Spleen (tissue), 11 donors: ENCODE data around the gene DOK5. TPM values are rescaled to one million over a fixed set of nuclear protein-coding genes. Genes with fewer than 3 reads are reported as not detected.

Experiments used
- DNase-seq: peaks from one replicate; pipeline ENCODE4 v3.0.0-alpha.2; 2020
- H3K27ac ChIP-seq, 8 donors: fragments of 200-600 bp; sonication (generic) in 7 of 8; 1 replicate in 4 of 8; 2 replicates in 4 of 8; pipeline versions ENCODE4 v1.5.0 to v1.8.0; 2016 to 2021; ENCODE audit warnings: inconsistent platforms in 4 of 8, mild to moderate bottlenecking in 4 of 8, moderate library complexity in 1 of 8
- H3K27me3 ChIP-seq, 7 donors: fragments of 200-600 bp; sonication (generic) in 6 of 7; replicated peaks in 1 of 7; 1 replicate in 4 of 7; 2 replicates in 3 of 7; pipeline versions ENCODE4 v1.5.0 to v1.8.0; 2016 to 2021; ENCODE audit warnings: inconsistent platforms in 3 of 7, mild to moderate bottlenecking in 1 of 7
- H3K36me3 ChIP-seq, 6 donors: fragments of 200-600 bp; sonication (generic) in 5 of 6; 1 replicate in 4 of 6; 2 replicates in 2 of 6; pipeline versions ENCODE4 v1.5.0 to v1.8.0; 2016 to 2021; ENCODE audit warnings: inconsistent platforms in 2 of 6
- H3K4me1 ChIP-seq, 6 donors: fragments of 200-600 bp; sonication (generic) in 5 of 6; 1 replicate in 3 of 6; 2 replicates in 3 of 6; pipeline versions ENCODE4 v1.5.0 to v1.8.0; 2016 to 2021; ENCODE audit warnings: inconsistent platforms in 3 of 6
- H3K4me3 ChIP-seq, 8 donors: fragments of 200-600 bp; sonication (generic) in 7 of 8; 1 replicate in 4 of 8; 2 replicates in 4 of 8; pipeline versions ENCODE4 v1.5.0 to v1.8.0; 2016 to 2021; ENCODE audit warnings: inconsistent platforms in 4 of 8, mild to moderate bottlenecking in 4 of 8, moderate library complexity in 2 of 8
- H3K9me3 ChIP-seq, 8 donors: fragments of 200-600 bp; sonication (generic) in 7 of 8; 1 replicate in 4 of 8; 2 replicates in 4 of 8; pipeline versions ENCODE4 v1.5.0 to v1.8.0; 2016 to 2021; ENCODE audit warnings: inconsistent platforms in 4 of 8
- POLR2A ChIP-seq, 3 donors: fragments of 450-650 bp; IDR thresholded peaks; one replicate each; pipeline ENCODE4 v1.5.1; 2017; ENCODE audit warnings: antibody characterized with exemption in 3 of 3, mild to moderate bottlenecking in 1 of 3
- POLR2AphosphoS5 ChIP-seq, 3 donors: sonication (generic); formaldehyde crosslinking; IDR thresholded peaks; one replicate each; pipeline ENCODE4 v1.5.1; 2017; ENCODE audit warnings: antibody characterized with exemption in 3 of 3
- WGBS, 5 donors: extraction: QIAGEN DNeasy Blood & Tissue Kit in 3 of 5; methylation state at CpG; one replicate each; pipeline versions ENCODE4 v1.1.5 to v1.1.7; 2013 to 2018; 5-methylcytosine and 5-hydroxymethylcytosine counted together
- intact Hi-C: fragments of 100-400 bp; cut with DNase I; formaldehyde crosslinking; loops from one replicate; pipeline ENCODE4 v1.15.0; 2023; ENCODE audit warnings: low total_unique reads
- polyA plus RNA-seq, 3 donors: library from polyadenylated mRNA; stranded (reverse); fragments of 200-250 nt; gene quantifications; one replicate each; pipeline ENCODE4 v1.2.1, GENCODE V29; 2013
- total RNA-seq, 7 donors: library from RNA; depleted of rRNA in 3 of 7; stranded (reverse); fragments of >200 nt in 3 of 7; fragmentation: NEBNext Ultra II Directional in 4 of 7; extraction: Animal tissue kit (Norgen Biotek cat#: 25700) in 4 of 7; gene quantifications; one replicate each; pipeline versions ENCODE4 v1.1.0 to v1.2.1, GENCODE V29; 2016 to 2021
- TF ChIP-seq, protein P1 (sequence below), 11 experiments: fragments of 200-600 bp in 7 of 11; fragments of 450-650 bp in 4 of 11; sonication (generic) in 4 of 11; IDR thresholded peaks in 8 of 11; conservative IDR thresholded peaks in 3 of 11; 1 replicate in 7 of 11; 2 replicates in 4 of 11; pipeline versions ENCODE4 v1.4.0 to v1.8.0; 2016 to 2021; ENCODE audit warnings: antibody characterized with exemption in 11 of 11, inconsistent platforms in 4 of 11, mild to moderate bottlenecking in 1 of 11
- donor health status: healthy with polysubstance abuse.
- donor health status: DM: no; HTN: no; CAD: no; lungs with moderate emphysema.
- donor health status: DM: no; HTN: no; CAD: no.
- donor health status: Bipolar disorder and iron deficiency.
- donor health status: healthy.
- donor health status: DM: no; HTN: no; CAD: no.
- donor health status: DM: yes; HTN: yes; CAD: no.

Gene DOK5
- total and polyA plus RNA-seq, 10 donors = 0.17 to 0.73 (median 0.53) TPM; not detected in 3

DNA sequence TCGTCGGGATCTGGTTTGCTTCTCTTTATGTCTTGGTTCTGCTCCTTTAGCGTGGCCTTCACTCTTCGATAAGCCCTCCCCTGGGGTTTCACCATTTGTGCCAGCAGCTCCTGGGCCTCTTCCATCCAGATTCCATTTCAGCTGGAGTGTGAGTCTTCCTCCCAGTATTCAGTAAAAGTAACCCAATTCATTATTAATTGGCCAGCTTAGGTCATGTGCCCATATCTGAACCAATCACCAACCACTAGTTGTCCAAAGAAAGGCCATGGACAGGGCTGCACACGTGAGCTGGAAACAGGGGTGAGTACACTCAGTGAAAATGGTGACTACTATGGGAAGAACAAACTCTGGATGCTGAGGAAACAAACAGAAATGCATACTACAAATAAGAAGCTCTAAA is 2.8 kb upstream of the DOK5 start:
- intact Hi-C loops = no loop called here
- TF ChIP-seq POLR2AphosphoS5 (IDR thresholded peaks at IDR 0.05) (no peak), POLR2A (IDR thresholded peaks at IDR 0.05) (no peak)
- TF ChIP-seq, protein P1, sequence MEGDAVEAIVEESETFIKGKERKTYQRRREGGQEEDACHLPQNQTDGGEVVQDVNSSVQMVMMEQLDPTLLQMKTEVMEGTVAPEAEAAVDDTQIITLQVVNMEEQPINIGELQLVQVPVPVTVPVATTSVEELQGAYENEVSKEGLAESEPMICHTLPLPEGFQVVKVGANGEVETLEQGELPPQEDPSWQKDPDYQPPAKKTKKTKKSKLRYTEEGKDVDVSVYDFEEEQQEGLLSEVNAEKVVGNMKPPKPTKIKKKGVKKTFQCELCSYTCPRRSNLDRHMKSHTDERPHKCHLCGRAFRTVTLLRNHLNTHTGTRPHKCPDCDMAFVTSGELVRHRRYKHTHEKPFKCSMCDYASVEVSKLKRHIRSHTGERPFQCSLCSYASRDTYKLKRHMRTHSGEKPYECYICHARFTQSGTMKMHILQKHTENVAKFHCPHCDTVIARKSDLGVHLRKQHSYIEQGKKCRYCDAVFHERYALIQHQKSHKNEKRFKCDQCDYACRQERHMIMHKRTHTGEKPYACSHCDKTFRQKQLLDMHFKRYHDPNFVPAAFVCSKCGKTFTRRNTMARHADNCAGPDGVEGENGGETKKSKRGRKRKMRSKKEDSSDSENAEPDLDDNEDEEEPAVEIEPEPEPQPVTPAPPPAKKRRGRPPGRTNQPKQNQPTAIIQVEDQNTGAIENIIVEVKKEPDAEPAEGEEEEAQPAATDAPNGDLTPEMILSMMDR (IDR thresholded peaks at IDR 0.05 in 8 of 11, conservative IDR thresholded peaks at IDR 0.05 in 3 of 11) = no peak
- DNase-seq = no peak
- H3K36me3 ChIP-seq = no peaks in the 10 kb centered on the region
- H3K4me1 ChIP-seq = peaks cover 0 to 18% (median 13%) of the 10 kb centered on the region in 6 donors
- no peak overlapping the region for H3K27ac ChIP-seq
- no peaks in the 10 kb centered on the region for H3K9me3 ChIP-seq
- H3K4me3 ChIP-seq = no peak overlapping the region
- H3K27me3 ChIP-seq = peaks cover 0 to 48% (median 28%) of the 10 kb centered on the region in 7 donors
- WGBS, 5 donors = 87 to 94% (median 91%) methylated on average over 5 of the region's 5 CpGs

DNA sequence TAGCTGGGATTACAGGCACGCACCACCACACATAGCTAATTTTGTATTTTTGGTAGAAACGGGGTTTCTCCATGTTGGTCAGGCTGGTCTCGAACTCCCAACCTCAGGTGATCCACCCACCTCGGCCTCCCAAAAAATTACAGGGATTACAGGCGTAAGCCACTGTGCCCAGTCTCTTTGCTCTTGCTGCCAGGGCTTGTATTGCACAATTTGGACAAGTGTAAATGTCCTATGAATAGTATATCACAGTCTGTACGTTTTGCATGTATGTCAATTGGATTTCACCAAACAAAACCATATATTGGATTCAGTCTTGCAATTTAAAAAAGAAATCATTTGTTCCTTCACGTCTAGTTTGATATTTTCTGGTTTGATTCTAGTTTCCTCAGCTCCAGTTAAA is 2.1 kb upstream of the DOK5 start:
- TF ChIP-seq, protein P1 (IDR thresholded peaks at IDR 0.05 in 8 of 11, conservative IDR thresholded peaks at IDR 0.05 in 3 of 11) = no peak
- TF ChIP-seq POLR2A (IDR thresholded peaks at IDR 0.05) (no peak), POLR2AphosphoS5 (IDR thresholded peaks at IDR 0.05) (no peak)
- Histone ChIP-seq H3K27ac (no peak overlapping the region), H3K27me3 (peaks cover 0 to 55% (median 32%) of the 10 kb centered on the region in 7 donors), H3K9me3 (no peaks in the 10 kb centered on the region), H3K4me3 (no peak overlapping the region), H3K4me1 (peaks cover 0 to 18% (median 13%) of the 10 kb centered on the region in 6 donors), H3K36me3 (no peaks in the 10 kb centered on the region)
- intact Hi-C loops = no loop called here
- WGBS, 5 donors = 85 to 91% (median 91%) methylated on average over 7 of the region's 7 CpGs
- DNase-seq = no peak

DNA sequence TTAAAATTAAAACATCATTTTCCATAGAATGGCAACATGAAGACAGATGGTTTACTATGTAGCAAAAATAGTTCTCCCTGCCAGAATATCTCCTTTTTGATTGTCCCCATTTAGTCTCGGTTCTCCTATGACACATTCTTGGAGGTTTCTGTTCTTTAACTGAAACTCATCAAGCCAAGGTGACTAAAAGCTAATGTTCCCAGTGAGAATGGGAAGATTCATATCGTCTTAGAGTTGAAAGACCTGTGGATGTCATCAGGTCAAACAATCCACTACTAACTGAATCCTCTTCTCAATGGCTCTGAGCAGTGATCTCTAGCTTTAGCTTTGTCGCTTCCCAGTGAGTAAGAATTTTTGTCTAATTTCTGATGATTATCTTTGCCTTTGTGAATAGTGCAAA is 1.3 kb upstream of the DOK5 start:
- Histone ChIP-seq H3K36me3 (no peaks in the 10 kb centered on the region), H3K9me3 (no peaks in the 10 kb centered on the region), H3K27ac (no peak overlapping the region), H3K4me3 (no peak overlapping the region), H3K27me3 (peaks cover 0 to 62% (median 34%) of the 10 kb centered on the region in 7 donors), H3K4me1 (peaks cover 0 to 18% (median 13%) of the 10 kb centered on the region in 6 donors)
- 61 to 72% (median 67%) methylated on average over 3 of the region's 3 CpGs for WGBS, 5 donors
- TF ChIP-seq, protein P1 (IDR thresholded peaks at IDR 0.05 in 8 of 11, conservative IDR thresholded peaks at IDR 0.05 in 3 of 11) = no peak
- no peak for TF ChIP-seq POLR2A (IDR thresholded peaks at IDR 0.05)
- no peak for DNase-seq
- intact Hi-C loops = no loop called here

DNA sequence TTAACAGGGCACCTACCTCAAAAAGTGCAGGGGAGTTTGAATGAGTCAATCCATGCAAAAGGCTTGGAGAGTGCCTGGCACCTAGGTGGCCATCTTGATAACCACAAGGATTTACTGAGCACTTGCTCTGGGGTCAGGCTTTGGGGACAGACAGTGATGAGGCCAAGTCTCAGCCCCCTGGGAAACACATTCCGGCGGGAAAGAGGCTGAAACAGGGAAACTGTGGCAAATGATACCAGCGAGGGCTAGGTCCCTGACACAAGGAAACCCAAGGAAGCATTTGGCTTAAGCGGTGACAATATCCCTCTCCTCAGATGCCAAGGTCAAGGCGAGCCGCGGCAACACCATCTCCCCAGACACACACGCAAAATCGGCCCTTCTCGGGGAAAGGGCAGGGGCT is 527 bp upstream of the DOK5 start:
- DNase-seq = no peak
- no peaks in the 10 kb centered on the region for H3K9me3 ChIP-seq
- H3K4me1 ChIP-seq = peaks cover 0 to 18% (median 13%) of the 10 kb centered on the region in 6 donors
- H3K4me3 ChIP-seq = peak overlapping the region in 2 of 8 donors; percentile 42 to 65
- peaks cover 0 to 70% (median 34%) of the 10 kb centered on the region in 7 donors for H3K27me3 ChIP-seq
- TF ChIP-seq, protein P1 (IDR thresholded peaks at IDR 0.05 in 8 of 11, conservative IDR thresholded peaks at IDR 0.05 in 3 of 11) = no peak
- no peak for TF ChIP-seq POLR2A (IDR thresholded peaks at IDR 0.05)
- TF ChIP-seq POLR2AphosphoS5 (IDR thresholded peaks at IDR 0.05) = no peak
- WGBS, 5 donors = 4 to 13% (median 10%) methylated on average over 10 of the region's 10 CpGs
- intact Hi-C loops = no loop called here
- H3K27ac ChIP-seq = no peak overlapping the region
- no peaks in the 10 kb centered on the region for H3K36me3 ChIP-seq
